ENCODE measurements around the gene JAK2.
"Not testable (repeated sequence)": the region's sequence is repeated elsewhere in the genome, so short reads cannot be mapped to it uniquely, and the experiment has no call there.

Gene JAK2

GRCh38 chr9:4984621-4985385 lies at the start of gene JAK2:
JAK2 (plus strand) TSS chr9:4985272; CDS start chr9:5021988, 36,716 bp downstream.
- DNase-seq, result peak; percentile 69

- DNase-seq, result no peak
These were observed 48.8 kb upstream of the JAK2 start for GRCh38 chr9:4936277-4936676.

GRCh38 chr9:4936823-4937222 lies 48.2 kb upstream of the JAK2 start:
- no peak for DNase-seq

DNA sequence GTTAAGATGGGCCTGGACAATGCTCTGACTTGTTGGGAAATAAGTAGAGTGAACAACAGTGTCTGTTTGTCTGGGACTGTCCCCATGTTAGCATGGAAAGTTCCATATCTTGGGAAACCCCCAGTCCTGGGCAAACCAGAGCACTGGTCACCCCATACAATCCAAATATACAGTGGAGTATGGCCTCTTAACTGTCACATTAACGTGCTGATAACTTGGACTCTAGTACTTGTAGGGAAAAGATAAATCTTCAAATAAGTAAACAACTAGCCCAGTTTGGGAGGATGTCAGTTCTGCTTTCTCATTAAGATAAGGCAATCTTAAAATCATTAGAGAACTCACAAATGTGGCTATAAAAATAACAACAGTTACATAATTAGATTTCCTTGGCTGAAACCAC lies 47.6 kb upstream of the JAK2 start:
- no peak for DNase-seq

DNA sequence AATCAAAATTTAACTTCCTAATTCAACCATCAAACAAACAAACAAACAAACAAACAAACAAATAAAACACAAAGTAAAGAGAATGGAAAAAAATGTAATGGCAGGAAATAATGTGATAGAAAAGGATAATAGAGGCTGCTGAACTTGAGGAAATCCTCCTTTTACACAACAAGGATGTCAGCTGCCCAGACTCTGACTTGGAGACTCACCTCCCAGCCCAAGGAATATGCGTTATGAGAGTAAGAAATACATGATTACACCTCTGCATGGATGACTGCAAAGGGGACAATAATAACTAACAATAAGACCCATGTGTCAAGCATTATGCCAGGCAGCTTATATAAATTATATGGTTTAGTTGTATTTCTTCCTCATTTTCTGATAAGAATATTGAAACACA lies 46.6 kb upstream of the JAK2 start:
- DNase-seq, result no peak

- no peak for DNase-seq
These were observed 45.9 kb upstream of the JAK2 start for GRCh38 chr9:4939118-4939561.

GRCh38 chr9:4942042-4942691 lies 42.9 kb upstream of the JAK2 start:
- DNase-seq, result not testable (repeated sequence)

DNA sequence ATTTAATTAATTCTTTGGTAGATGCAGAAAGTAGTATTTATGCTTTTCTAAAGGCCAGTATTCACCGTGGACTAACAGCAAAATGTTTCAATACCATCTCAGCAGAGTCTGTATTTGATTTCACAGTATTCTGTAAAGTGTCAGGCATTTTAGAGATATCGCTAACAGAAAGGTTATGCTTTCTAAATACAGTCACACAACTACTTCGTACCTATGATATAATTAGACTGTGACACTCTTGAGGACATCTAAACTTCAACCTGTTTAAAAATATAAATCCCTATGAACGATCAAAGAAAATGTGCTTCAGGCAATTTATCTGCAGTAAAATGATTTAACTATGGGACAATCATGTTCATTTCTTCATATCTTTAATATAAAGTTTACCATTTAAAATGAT lies 41.7 kb upstream of the JAK2 start:
- DNase-seq, result no peak

DNA sequence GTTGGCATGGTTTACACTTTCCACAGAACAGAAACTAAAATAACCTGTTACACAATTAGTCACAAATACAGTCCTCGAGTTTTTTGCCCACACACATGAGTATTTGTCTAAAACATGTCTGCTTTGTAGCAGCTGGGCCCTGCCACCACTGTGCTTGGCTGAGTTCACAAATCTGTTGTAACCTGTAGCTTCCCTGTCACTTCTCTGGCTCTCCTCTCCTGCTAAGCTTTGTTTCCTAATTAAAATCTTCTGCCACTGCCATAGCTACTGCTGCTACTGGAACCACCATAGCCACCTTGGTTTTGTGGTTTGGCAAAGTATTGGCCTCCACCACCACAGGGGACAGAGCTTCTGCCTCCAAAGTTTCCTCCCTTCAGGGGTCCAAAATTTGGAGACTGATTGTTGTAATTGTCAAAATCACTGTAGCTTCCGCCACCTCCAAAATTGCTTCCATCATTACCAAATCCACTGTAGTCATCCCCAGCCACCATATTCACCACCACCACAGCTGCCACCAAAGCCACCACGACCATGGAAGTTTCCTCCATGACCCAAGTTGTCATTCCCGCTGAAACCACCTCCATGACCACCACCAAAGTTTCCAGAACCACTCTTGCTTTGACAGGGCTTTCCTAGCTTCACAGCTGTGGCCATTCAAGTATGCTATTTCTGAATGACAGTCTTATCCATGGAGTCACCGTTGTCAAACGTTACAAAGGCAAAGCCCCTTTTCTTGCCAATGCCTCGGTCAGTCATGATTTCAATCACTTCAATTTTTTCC lies 40.5 kb upstream of the JAK2 start:
- DNase-seq, result not testable (repeated sequence)

DNA sequence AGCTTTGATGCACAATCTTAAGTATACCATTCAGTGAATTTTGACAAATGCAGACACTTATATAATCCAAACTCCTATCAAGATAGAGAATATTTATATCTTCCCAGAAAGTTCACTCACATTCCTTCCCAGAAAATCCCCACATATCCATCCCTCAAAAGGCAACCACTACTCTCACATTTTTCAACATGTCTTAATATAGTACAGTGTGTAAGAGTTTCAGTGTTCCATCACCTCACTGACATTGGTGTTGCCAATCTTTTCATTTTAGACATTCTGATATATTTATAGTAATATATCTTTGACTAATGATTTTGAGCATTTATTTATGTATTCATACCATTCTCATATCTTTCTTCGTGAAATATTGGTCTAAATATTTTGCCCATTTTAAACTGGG lies 38.1 kb upstream of the JAK2 start:
- no peak for DNase-seq

DNA sequence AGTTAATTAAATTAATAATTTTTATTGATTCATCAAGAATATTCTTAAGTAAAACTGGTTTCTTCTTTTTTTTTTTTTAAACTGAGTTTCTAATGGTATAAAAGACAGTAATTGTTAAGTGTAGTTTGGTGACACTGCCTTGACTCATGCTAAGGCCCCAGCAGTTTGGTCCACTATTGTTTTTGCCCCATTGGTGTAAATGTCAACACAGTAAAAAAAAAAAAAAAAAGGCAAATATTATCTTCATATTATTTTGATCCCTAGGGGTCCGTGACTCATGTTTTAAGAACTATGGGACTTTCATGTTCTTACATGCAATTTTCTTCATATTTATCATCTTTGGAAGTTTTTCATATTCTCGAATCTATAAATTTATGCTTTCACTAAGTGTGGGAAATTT lies 29.2 kb upstream of the JAK2 start:
- DNase-seq, result no peak

GRCh38 chr9:4959031-4959430 lies 26.0 kb upstream of the JAK2 start:
- DNase-seq, result no peak

DNA sequence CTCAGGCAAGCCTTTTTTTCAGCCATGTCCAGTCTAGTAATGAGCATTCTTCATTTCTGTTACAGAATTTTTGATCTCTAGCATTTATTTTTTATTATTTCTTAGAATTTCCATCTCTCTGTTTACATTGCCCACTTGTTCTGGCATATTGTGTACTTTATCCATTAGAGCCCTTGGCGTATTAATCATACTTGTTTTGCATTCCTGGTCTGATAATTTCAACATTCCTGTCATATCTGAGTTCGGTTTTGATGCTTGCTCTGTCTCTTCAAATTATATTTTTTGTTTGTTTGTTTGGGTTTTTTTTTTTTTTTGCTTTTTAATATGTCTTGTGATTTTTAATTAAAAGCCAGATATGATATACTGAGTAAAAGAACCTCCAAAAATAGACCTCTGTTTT lies 23.0 kb upstream of the JAK2 start:
- no peak for DNase-seq

DNA sequence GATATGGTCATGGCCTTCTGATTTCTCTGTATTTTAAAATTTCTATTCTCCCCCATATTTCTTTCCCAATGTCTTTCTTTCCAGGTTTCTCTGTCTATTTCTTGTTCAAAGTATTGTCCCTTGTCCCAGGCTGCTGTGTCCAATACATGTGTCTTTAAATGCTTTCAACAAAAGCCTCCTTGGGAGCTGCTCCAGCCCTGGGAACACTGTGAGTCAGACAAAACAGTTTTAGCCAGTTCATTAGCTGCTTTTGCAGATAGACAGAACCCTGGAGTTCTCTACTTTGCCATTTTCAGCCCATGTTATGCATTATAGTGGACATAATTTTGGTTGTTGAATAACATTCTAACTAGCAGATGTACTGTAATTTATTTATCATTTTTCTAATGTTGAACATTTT lies 20.5 kb upstream of the JAK2 start:
- DNase-seq, result no peak

GRCh38 chr9:4965174-4965821 lies 19.8 kb upstream of the JAK2 start:
- no peak for DNase-seq

DNA sequence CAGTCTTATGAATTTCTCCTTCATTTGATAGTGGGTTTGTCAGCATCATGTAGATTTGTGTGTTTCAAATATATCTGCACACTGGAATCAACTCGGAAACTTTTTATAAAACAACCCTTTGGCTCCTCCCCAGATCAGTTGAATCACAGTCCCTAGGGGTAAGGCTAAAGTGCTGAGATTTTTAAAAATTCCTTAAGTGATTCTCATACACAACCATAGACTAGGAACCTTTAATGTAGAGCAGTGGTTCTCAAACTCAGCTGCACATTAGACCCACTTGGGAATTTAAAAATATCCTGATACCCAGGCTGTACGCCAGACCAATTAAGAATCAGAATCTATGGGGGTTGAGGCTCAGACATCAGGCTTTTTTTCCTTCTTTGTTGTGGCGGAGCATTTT lies 17.5 kb upstream of the JAK2 start:
- DNase-seq, result no peak

GRCh38 chr9:4969130-4969529 lies 15.9 kb upstream of the JAK2 start:
- DNase-seq, result no peak

DNA sequence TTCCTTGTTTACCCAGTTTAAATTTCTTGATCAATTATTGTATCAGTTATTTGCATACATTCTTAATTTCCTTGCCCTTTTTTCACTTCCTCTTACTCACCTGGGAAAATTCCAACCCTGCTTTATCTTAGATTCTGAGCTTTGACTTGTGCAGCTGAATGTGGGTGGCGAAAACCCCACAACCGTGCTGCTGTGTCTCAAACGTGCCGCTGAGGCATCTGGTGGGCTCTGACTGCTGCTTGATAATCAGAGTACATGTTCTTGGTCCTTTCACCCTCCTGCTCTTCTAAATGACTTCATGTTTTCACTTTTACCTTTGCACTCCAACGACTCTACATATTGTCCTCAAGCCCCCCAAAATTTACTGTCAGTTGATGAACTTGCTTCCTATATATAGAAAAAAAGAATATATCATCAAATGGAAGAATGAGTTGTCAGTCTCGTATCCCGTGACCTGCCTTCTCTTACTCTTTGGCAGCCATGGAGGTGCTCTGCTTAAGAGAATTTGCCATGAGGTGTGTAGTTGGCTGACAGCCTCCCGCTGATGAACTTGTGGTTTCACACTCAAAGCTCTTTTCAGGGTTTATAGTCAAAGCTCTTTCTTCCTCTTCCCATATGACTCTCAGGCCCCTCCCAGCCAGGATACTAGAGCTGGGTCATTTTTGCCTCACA lies 14.0 kb upstream of the JAK2 start:
- no peak for DNase-seq

- no peak for DNase-seq
These were observed 11.8 kb upstream of the JAK2 start for GRCh38 chr9:4973246-4973645.

DNA sequence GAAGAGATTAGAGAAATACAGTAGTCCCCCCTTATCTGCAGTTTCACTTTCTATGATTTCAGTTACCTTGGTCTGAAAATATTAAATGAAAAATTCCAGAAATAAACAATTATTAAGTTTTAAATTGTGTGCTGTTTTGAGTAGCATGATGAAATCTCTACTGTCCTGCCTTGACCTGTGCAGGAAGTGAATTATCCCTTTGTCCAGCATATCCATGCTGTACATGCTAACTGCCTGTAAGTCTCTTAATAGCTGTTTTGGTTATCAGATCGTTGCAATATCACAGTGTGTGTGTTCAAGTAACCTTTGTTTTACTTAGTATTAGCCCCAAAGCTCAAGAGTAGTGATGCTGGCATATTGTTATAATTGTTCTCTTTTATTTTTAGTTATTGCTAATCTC lies 11.2 kb upstream of the JAK2 start:
- DNase-seq, result no peak

DNA sequence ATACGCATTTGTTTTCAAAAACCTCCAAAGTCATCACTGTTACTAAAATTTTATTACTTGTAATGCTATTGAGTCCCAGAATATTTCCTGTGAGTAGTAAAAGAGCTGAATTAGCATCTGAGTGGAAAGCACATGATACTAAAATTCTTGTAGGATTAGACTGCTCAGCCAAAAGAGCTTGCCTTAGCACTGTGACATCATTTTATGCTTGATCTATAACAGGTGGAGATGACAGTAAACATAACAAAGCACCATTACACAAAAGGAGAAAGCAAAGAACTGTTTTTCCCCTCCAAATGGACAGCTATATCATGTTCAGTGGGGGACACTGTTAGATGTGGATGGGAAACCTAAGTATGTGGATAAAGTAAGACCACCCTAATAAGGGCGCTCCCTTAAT lies 5.8 kb upstream of the JAK2 start:
- no peak for DNase-seq

- DNase-seq, result no peak
These were observed 4.9 kb upstream of the JAK2 start for GRCh38 chr9:4980086-4980727.
